Measurements from ENCODE around the gene CYP3A4.
"Not testable (repeated sequence)": the region's sequence is repeated elsewhere in the genome, so short reads cannot be mapped to it uniquely, and the experiment has no call there.

Gene CYP3A4

GRCh38 chr7:99746915-99747314 lies 37.1 kb downstream of the CYP3A4 start:
- not testable (repeated sequence) for H3K4me3 Mint-ChIP-seq, H3K27ac Mint-ChIP-seq, ATAC-seq, H3K4me1 Mint-ChIP-seq, DNase-seq
- Mint-ChIP-seq H3K27me3 (peaks cover 19% of the 10 kb centered on the region), H3K9me3 (peaks cover 9 to 27% of the 10 kb centered on the region in 2 donors)

DNA sequence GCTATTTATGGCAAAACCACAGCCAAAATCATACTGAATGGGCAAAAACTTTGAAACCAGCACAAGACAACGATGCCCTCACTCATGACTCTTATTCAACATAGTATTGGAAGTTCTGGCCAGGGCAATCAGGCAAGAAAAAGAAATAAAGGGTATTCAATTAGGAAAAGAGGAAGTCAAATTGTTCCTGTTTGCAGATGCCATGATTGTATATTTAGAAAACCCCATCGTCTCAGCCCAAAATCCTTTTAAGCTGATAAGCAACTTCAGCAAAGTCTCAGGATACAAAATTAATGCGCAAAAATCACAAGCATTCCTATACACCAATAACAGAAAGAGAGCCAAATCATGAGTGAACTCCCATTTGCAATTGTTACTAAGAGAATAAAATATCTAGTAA lies 38.6 kb downstream of the CYP3A4 start:
- not testable (repeated sequence) for H3K4me3 Mint-ChIP-seq, H3K27ac Mint-ChIP-seq, H3K4me1 Mint-ChIP-seq, ATAC-seq, DNase-seq
- Mint-ChIP-seq H3K27me3 (peaks cover 19% of the 10 kb centered on the region), H3K9me3 (peaks cover 9 to 27% of the 10 kb centered on the region in 2 donors)

- Mint-ChIP-seq H3K27me3 (peaks cover 19% of the 10 kb centered on the region), H3K9me3 (peaks cover 9 to 27% of the 10 kb centered on the region in 2 donors), H3K27ac (no peak overlapping the region), H3K4me1 (peaks cover 16% of the 10 kb centered on the region), H3K4me3 (no peak overlapping the region)
- no peak for ATAC-seq
- no peak for DNase-seq
Observed at GRCh38 chr7:99742737-99743394, 41.1 kb downstream of the CYP3A4 start.

GRCh38 chr7:99741441-99741795 lies 42.6 kb downstream of the CYP3A4 start:
- DNase-seq = no peak
- no peak for ATAC-seq
- peaks cover 19% of the 10 kb centered on the region for H3K27me3 Mint-ChIP-seq
- H3K4me3 Mint-ChIP-seq = no peak overlapping the region
- H3K27ac Mint-ChIP-seq = peak overlapping the region in 1 of 2 donors; percentile 48
- peaks cover 9 to 27% of the 10 kb centered on the region in 2 donors for H3K9me3 Mint-ChIP-seq
- H3K4me1 Mint-ChIP-seq = peaks cover 16% of the 10 kb centered on the region

- Mint-ChIP-seq H3K27ac (peak overlapping the region in 1 of 2 donors; percentile 75), H3K9me3 (peaks cover 9 to 23% of the 10 kb centered on the region in 2 donors), H3K27me3 (peaks cover 19% of the 10 kb centered on the region), H3K4me1 (peaks cover 16% of the 10 kb centered on the region), H3K4me3 (no peak overlapping the region)
- DNase-seq (no peak), ATAC-seq (peak; percentile 60)
Observed at GRCh38 chr7:99740573-99741440, 43.2 kb downstream of the CYP3A4 start.

GRCh38 chr7:99739699-99740572 lies 44.0 kb downstream of the CYP3A4 start:
- Mint-ChIP-seq H3K27ac (peak overlapping the region in 1 of 2 donors; percentile 23), H3K4me1 (peaks cover 22% of the 10 kb centered on the region), H3K4me3 (no peak overlapping the region), H3K9me3 (peaks cover 9 to 16% of the 10 kb centered on the region in 2 donors), H3K27me3 (peaks cover 19% of the 10 kb centered on the region)
- DNase-seq (no peak), ATAC-seq (no peak)

- H3K4me3 Mint-ChIP-seq = no peak overlapping the region
- no peak for ATAC-seq
- DNase-seq = no peak
- H3K9me3 Mint-ChIP-seq = no peaks in the 10 kb centered on the region
- no peaks in the 10 kb centered on the region for H3K27me3 Mint-ChIP-seq
- peaks cover 22% of the 10 kb centered on the region for H3K4me1 Mint-ChIP-seq
- no peak overlapping the region for H3K27ac Mint-ChIP-seq
Observed at GRCh38 chr7:99737726-99738125, 46.3 kb downstream of the CYP3A4 start.

- not testable (repeated sequence) for ATAC-seq, H3K27ac Mint-ChIP-seq
Observed at GRCh38 chr7:99736667-99737066, 47.3 kb downstream of the CYP3A4 start.

GRCh38 chr7:99734987-99735386 lies 49.0 kb downstream of the CYP3A4 start, which contains the start of gene CYP3A7:
CYP3A7 (minus strand) TSS chr7:99735196; CDS start chr7:99735093, 103 bp downstream.
- Mint-ChIP-seq H3K4me1 (peaks cover 23% of the 10 kb centered on the region), H3K4me3 (no peak within 1 kb of the TSS), H3K27ac (peak within 1 kb of the TSS; percentile 71 to 74), H3K9me3 (no peaks in the 10 kb centered on the region), H3K27me3 (no peaks in the 10 kb centered on the region)
- ATAC-seq (no peak), DNase-seq (no peak)

More at GRCh38 chr7:99736667-99737066, 47.3 kb downstream of the CYP3A4 start:
- H3K9me3 Mint-ChIP-seq, DNase-seq, H3K27me3 Mint-ChIP-seq, H3K4me3 Mint-ChIP-seq: not testable (repeated sequence)
- peaks cover 31% of the 10 kb centered on the region for H3K4me1 Mint-ChIP-seq

DNA sequence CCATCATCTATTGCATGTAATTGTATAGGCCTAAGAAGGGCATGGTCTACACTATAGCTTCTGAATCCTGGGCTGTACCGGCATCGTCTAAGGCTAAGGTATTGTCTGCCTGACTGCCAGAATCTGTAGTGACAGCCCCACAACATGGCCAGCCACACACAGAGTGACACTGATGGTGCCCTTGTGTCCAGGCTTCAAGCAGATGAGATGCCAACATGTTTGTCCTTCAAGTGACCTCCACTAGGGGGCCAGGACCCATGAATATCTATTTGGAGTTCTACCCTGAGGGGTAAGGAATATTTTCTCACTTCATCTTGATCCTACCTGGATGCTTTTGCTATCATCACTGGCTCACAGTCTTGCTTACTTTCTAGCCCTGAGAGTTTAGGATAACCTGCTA lies 50.5 kb downstream of the CYP3A4 start:
- Mint-ChIP-seq H3K27me3 (no peaks in the 10 kb centered on the region), H3K9me3 (no peaks in the 10 kb centered on the region), H3K4me3 (no peak overlapping the region), H3K27ac (no peak overlapping the region), H3K4me1 (peaks cover 17% of the 10 kb centered on the region)
- peak in 1 of 2 donors; percentile 12 for DNase-seq
- no peak for ATAC-seq

DNA sequence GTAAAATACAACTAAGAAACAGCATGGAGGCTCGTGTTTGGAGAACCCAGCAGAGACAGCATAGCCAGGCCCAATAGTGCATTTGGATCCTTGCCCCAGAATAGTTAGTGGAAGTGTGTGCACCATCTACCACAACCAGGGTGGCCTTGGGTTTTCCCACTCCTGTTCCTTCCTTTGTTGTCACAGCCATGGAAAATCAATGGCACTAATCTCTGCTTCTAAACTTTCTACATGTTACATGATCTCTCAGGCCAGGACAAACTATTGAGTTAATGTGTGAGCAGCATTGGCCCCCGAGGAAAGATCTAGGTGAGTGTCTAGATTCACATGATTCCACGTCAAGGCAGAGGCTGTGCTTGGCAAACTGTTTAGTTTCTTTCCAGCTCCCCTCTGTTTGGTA lies 51.0 kb downstream of the CYP3A4 start:
- ATAC-seq = no peak

DNA sequence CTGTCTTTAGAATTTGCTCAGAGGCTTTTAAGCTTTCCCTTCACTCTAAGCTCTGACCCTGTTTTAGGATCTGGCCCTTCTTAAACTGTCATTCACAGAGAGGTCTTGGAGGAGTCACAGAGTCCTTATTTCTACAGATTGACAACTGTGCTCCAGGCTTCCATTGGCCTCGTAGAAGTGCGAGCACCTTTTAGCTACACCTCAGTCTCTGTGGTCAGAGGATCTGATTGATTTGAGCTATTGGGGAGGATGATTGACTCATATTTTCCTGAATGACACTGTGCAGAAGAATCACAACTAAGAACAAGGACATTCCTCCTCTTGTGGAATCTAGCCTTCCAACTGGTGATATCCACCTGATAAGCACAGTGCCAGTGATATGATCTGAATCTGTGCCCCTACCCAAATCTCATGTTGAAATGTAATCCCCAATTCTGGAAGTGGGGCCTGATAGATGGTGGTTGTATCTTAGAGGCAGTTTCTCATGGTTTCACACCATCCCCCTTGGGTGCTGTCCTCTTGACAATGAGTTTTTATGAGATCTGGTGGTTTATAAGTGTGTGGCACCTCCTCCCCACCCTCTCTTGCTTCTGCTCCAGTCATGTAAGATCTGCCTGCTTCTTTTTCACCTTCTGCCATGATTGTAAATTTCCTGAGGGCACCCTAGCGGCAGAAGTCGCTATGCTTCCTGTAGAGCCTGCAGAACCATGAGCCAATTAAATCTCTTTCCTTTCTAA lies 52.2 kb downstream of the CYP3A4 start:
- DNase-seq (peak; percentile 11 to 29), ATAC-seq (peak; percentile 92)
- peaks cover 17% of the 10 kb centered on the region for H3K4me1 Mint-ChIP-seq
- H3K9me3 Mint-ChIP-seq = no peaks in the 10 kb centered on the region
- H3K4me3 Mint-ChIP-seq = peak overlapping the region in 1 of 2 donors; percentile 21
- H3K27me3 Mint-ChIP-seq = no peaks in the 10 kb centered on the region
- H3K27ac Mint-ChIP-seq = peak overlapping the region in 1 of 2 donors; percentile 30

More for the DNA sequence above, 51.0 kb downstream of the CYP3A4 start:
- H3K4me1 Mint-ChIP-seq = peaks cover 17% of the 10 kb centered on the region
- no peak overlapping the region for H3K4me3 Mint-ChIP-seq
- no peak overlapping the region for H3K27ac Mint-ChIP-seq
- H3K27me3 Mint-ChIP-seq = no peaks in the 10 kb centered on the region
- no peak for DNase-seq
- no peaks in the 10 kb centered on the region for H3K9me3 Mint-ChIP-seq

GRCh38 chr7:99730992-99731391 lies 53.0 kb downstream of the CYP3A4 start:
- DNase-seq = no peak

GRCh38 chr7:99730238-99730810 lies 53.7 kb downstream of the CYP3A4 start:
- H3K27ac Mint-ChIP-seq = no peak overlapping the region
- peaks cover 12% of the 10 kb centered on the region for H3K4me1 Mint-ChIP-seq
- ATAC-seq (no peak), DNase-seq (no peak)
- no peaks in the 10 kb centered on the region for H3K9me3 Mint-ChIP-seq
- H3K27me3 Mint-ChIP-seq = no peaks in the 10 kb centered on the region
- no peak overlapping the region for H3K4me3 Mint-ChIP-seq

More at GRCh38 chr7:99730992-99731391, 53.0 kb downstream of the CYP3A4 start:
- no peak overlapping the region for H3K27ac Mint-ChIP-seq
- peaks cover 17% of the 10 kb centered on the region for H3K4me1 Mint-ChIP-seq
- no peak for ATAC-seq
- no peaks in the 10 kb centered on the region for H3K9me3 Mint-ChIP-seq
- no peaks in the 10 kb centered on the region for H3K27me3 Mint-ChIP-seq
- H3K4me3 Mint-ChIP-seq = no peak overlapping the region
